ENCODE results near the gene IPO7. TPM values are rescaled to one million over a fixed set of nuclear protein-coding genes. Genes with fewer than 3 reads are reported as not detected.
A peak's percentile ranks its signal among the peaks of the same experiment; 100 is the strongest.

Gene IPO7
- total and polyA plus RNA-seq, 10 of the 15 experiments (the other 5 are each of a cell fraction or from before 2014, with no cell fraction given): 5.0 to 51.4 (median 30.6) TPM

GRCh38 chr11:9459667-9460321 lies 75.3 kb downstream of the IPO7 start (continued):
- no peak for TF ChIP-seq ELK1 (IDR thresholded peaks at IDR 0.05; ENCODE audit: low read depth, low read length)
- TF ChIP-seq RELB (IDR thresholded peaks at IDR 0.05; ENCODE audit: low read depth): no peak
- TF ChIP-seq EZH2 (IDR thresholded peaks at IDR 0.05; ENCODE audit: borderline replicate concordance, control insufficient read depth, low read depth, low read length): no peak
- no peak for TF ChIP-seq POLR2AphosphoS2 (IDR thresholded peaks at IDR 0.05; ENCODE audit: low read depth, low read length)
- TF ChIP-seq BCLAF1 (IDR thresholded peaks at IDR 0.05): no peak
- TF ChIP-seq NR2F1 (conservative IDR thresholded peaks at IDR 0.05): no peak
- TF ChIP-seq PML (IDR thresholded peaks at IDR 0.05; ENCODE audit: low read length): peak; percentile 49; the same call in 1 of the 2 replicates
- TF ChIP-seq MYB (IDR thresholded peaks at IDR 0.05; ENCODE audit: borderline replicate concordance, low read depth, low read length): no peak
- peak; percentile 16; the same call in 1 of the 2 replicates for TF ChIP-seq RAD21 (IDR thresholded peaks at IDR 0.05; ENCODE audit: insufficient read depth, low read depth, low read length)
- no peak for TF ChIP-seq HDAC2 (IDR thresholded peaks at IDR 0.05)
- no peak for TF ChIP-seq CUX1 (IDR thresholded peaks at IDR 0.05; ENCODE audit: insufficient replicate concordance, low read depth, low read length)
- TF ChIP-seq ZZZ3 (IDR thresholded peaks at IDR 0.05; ENCODE audit: control insufficient read depth, insufficient read length, low read depth): no peak
- peak; percentile 81 for TF ChIP-seq RUNX3 (IDR thresholded peaks at IDR 0.05; ENCODE audit: low read length)
- no peak for TF ChIP-seq SMARCA5 (IDR thresholded peaks at IDR 0.05)
- TF ChIP-seq BACH1 (IDR thresholded peaks at IDR 0.05; ENCODE audit: borderline replicate concordance): no peak; the same call in 1 of the 2 replicates

All from GM12878 (cell line).